Placental pericyte (primary cell): ENCODE data around the gene SLC26A1. TPM values are rescaled to one million over a fixed set of nuclear protein-coding genes. Genes with fewer than 3 reads are reported as not detected.

Experiments
- total RNA-seq: library from RNA; depleted of rRNA; stranded (reverse); fragments of >200 nt; gene quantifications from 2 replicates; pipeline ENCODE4 v1.2.3, GENCODE V29; 2012

The SLC26A1 gene
- total RNA-seq: 0.14 and 0.22 TPM in 2 replicates

GRCh38 chr4:993111-994029, at the start of gene SLC26A1:
Gene SLC26A1, minus strand, starts transcription at chr4:993404. Its CDS starts 1,701 bp downstream, at chr4:991703.

GRCh38 chr4:1011022-1011665, 17.9 kb upstream of the SLC26A1 start, which contains the start of gene FGFRL1:
Gene FGFRL1, plus strand, starts transcription at chr4:1011626. Its CDS starts 860 bp downstream, at chr4:1012486.

GRCh38 chr4:986879-987623, 6.2 kb downstream of the SLC26A1 start, which contains the start of gene IDUA:
Gene IDUA, plus strand, starts transcription at chr4:987044. Its CDS starts 41 bp downstream, at chr4:987085.

DNA sequence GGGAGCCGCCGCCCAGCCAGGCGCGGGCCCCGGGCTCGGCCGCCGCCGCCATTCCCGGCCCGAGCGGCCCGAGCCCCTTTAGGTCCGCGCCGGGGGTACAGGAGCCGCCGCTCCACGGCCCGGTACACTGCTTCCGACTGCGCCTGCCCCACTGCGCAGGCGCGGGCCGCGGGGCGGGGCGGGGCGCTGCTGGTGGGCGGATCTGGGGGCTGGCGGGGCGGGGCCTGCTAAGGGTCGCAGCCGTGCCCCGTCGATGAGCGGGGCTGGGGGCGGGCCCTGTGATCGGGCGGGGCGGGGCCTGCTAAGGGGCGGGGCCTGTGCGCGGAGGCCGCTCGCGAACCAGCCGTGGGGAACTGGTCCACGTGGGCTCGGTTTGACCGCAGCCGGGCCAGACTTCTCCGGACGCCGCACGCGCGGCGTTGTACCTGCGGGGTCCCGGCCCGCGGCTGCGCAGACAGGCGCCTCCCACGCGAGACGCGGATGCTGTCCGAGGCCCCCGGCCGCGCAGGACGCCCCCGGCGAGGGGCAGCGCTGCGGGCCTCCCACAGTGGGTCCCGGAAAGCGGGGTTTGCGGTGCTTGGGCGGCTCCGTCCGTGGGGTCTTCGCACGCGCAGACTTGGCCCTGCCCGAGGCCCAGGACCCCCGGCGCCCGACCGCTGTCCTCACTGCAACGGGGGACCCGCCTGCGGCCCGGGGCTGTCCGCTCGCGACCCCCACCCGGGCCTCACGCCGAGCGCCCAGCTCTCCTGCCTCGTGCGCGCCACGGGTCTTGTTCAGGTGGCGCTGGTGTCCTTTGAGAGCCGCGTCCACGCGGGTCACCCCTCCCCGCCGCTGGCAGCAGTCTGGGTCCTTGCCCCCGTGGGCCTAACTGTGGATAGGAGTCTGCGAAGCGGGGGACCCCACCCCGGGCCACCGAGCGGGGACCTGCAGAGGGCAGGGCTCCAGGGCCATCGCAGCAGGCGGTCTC, 19.5 kb downstream of the SLC26A1 start, which contains the start of gene DGKQ:
DGKQ (minus strand) TSS at position 139 of the 967 bp plus-strand sequence; CDS start at position 52, 87 bp downstream.

Other genes with a start within 250 kb of the SLC26A1 start
- gene CPLX1, start 167.3 kb downstream of the SLC26A1 start, total RNA-seq: not detected in 2 replicates
- 73.1 and 117 TPM in 2 replicates for gene GAK, start 61.1 kb downstream of the SLC26A1 start, total RNA-seq
- 11.6 and 12.3 TPM in 2 replicates for gene TMEM175, start 60.9 kb downstream of the SLC26A1 start, total RNA-seq
- 25.2 and 30.2 TPM in 2 replicates for gene DGKQ, start 19.8 kb downstream of the SLC26A1 start, total RNA-seq
- 17.0 and 17.9 TPM in 2 replicates for gene IDUA, start 6.4 kb downstream of the SLC26A1 start, total RNA-seq
- gene FGFRL1, start 18.2 kb upstream of the SLC26A1 start, total RNA-seq: 15.9 and 30.4 TPM in 2 replicates
- 0.72 and 2.6 TPM in 2 replicates for gene RNF212, start 120.2 kb upstream of the SLC26A1 start, total RNA-seq
- gene SPON2, start 179.2 kb upstream of the SLC26A1 start, total RNA-seq: 479 and 1,063 TPM in 2 replicates